ENCODE measurements around the gene BLCAP. TPM values are rescaled to one million over a fixed set of nuclear protein-coding genes. Genes with fewer than 3 reads are reported as not detected.

The BLCAP gene
- total RNA-seq, 1 donor, result 39.1 TPM

DNA sequence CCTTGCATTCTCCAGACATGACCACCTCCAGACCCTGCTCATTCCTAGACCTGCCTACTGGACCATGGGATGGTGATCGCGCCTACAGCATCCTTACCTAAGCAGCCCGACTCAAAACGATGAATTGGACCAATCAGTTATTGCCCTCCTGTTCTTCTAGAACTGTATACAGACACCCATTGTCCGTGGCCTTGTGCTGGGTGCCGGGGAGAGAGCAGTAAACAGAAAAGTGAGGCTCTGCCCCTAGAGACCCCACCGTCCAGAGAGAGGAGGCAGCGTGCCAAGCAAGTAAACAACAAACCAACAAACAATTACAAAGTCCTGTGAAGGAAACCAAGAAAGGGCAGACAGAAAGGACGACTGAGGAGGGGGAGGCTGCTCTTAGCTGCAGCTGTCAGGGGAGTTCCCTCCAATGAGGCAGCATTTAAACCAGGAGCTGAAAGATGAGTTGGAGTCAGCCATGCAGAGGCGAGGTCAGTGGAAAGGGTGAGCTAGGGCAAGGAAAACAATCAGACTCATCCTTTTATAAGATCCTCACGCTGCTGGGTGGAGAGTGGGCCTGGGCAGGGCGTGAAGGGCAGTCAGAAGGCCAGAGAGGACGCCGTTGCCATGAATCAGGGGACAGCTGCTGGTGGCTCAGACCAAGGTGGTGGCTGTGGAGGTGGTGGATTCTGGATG lies 37.6 kb upstream of the BLCAP start:
- no peaks in the 10 kb centered on the region for H3K9me3 ChIP-seq (ENCODE audit: low read depth, low read length)
- H3K4me2 ChIP-seq (ENCODE audit: insufficient read depth, low read length), result no peak overlapping the region
- H2AFZ ChIP-seq (ENCODE audit: low read length), result no peak overlapping the region
- no peak overlapping the region for H3K4me3 ChIP-seq (ENCODE audit: insufficient read depth, low read length)
- peaks cover 56% of the 10 kb centered on the region for H3K27me3 ChIP-seq (ENCODE audit: insufficient read depth, low read length)
- TF ChIP-seq, protein P1, sequence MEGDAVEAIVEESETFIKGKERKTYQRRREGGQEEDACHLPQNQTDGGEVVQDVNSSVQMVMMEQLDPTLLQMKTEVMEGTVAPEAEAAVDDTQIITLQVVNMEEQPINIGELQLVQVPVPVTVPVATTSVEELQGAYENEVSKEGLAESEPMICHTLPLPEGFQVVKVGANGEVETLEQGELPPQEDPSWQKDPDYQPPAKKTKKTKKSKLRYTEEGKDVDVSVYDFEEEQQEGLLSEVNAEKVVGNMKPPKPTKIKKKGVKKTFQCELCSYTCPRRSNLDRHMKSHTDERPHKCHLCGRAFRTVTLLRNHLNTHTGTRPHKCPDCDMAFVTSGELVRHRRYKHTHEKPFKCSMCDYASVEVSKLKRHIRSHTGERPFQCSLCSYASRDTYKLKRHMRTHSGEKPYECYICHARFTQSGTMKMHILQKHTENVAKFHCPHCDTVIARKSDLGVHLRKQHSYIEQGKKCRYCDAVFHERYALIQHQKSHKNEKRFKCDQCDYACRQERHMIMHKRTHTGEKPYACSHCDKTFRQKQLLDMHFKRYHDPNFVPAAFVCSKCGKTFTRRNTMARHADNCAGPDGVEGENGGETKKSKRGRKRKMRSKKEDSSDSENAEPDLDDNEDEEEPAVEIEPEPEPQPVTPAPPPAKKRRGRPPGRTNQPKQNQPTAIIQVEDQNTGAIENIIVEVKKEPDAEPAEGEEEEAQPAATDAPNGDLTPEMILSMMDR (IDR thresholded peaks at IDR 0.05; ENCODE audit: extremely low read depth, low read depth, low read length), result no peak
- H3K27ac ChIP-seq (ENCODE audit: low read depth, low read length), result no peak overlapping the region
- H3K79me2 ChIP-seq (ENCODE audit: insufficient read depth, low read length), result no peaks in the 10 kb centered on the region
- no peak for DNase-seq (ENCODE audit: insufficient read length, low spot score, missing footprints)
- H3K4me1 ChIP-seq (ENCODE audit: insufficient read depth, low read length), result no peaks in the 10 kb centered on the region
- H4K20me1 ChIP-seq (ENCODE audit: insufficient read depth, low read length), result no peaks in the 10 kb centered on the region
- H3K36me3 ChIP-seq (ENCODE audit: insufficient read depth, low read length), result no peaks in the 10 kb centered on the region

GRCh38 chr20:37564388-37565133 lies 36.9 kb upstream of the BLCAP start:
- peak; percentile 93 for DNase-seq (ENCODE audit: insufficient read length, low spot score, missing footprints)
- H3K27me3 ChIP-seq (ENCODE audit: insufficient read depth, low read length), result peaks cover 56% of the 10 kb centered on the region
- H3K36me3 ChIP-seq (ENCODE audit: insufficient read depth, low read length), result no peaks in the 10 kb centered on the region
- TF ChIP-seq, protein P1 (IDR thresholded peaks at IDR 0.05; ENCODE audit: extremely low read depth, low read depth, low read length), result peak; percentile 80
- H3K4me3 ChIP-seq (ENCODE audit: insufficient read depth, low read length), result no peak overlapping the region
- H3K79me2 ChIP-seq (ENCODE audit: insufficient read depth, low read length), result no peaks in the 10 kb centered on the region
- H4K20me1 ChIP-seq (ENCODE audit: insufficient read depth, low read length), result no peaks in the 10 kb centered on the region
- peak overlapping the region; percentile 10 for H3K4me2 ChIP-seq (ENCODE audit: insufficient read depth, low read length)
- no peaks in the 10 kb centered on the region for H3K4me1 ChIP-seq (ENCODE audit: insufficient read depth, low read length)
- H2AFZ ChIP-seq (ENCODE audit: low read length), result no peak overlapping the region
- H3K27ac ChIP-seq (ENCODE audit: low read depth, low read length), result no peak overlapping the region
- no peaks in the 10 kb centered on the region for H3K9me3 ChIP-seq (ENCODE audit: low read depth, low read length)

GRCh38 chr20:37564016-37564387 lies 36.3 kb upstream of the BLCAP start:
- Histone ChIP-seq H3K36me3 (ENCODE audit: insufficient read depth, low read length) (no peaks in the 10 kb centered on the region), H3K79me2 (ENCODE audit: insufficient read depth, low read length) (no peaks in the 10 kb centered on the region), H3K27me3 (ENCODE audit: insufficient read depth, low read length) (peaks cover 53% of the 10 kb centered on the region), H3K27ac (ENCODE audit: low read depth, low read length) (no peak overlapping the region), H2AFZ (ENCODE audit: low read length) (no peak overlapping the region), H3K9me3 (ENCODE audit: low read depth, low read length) (no peaks in the 10 kb centered on the region), H4K20me1 (ENCODE audit: insufficient read depth, low read length) (no peaks in the 10 kb centered on the region), H3K4me1 (ENCODE audit: insufficient read depth, low read length) (no peaks in the 10 kb centered on the region), H3K4me2 (ENCODE audit: insufficient read depth, low read length) (peak overlapping the region; percentile 10), H3K4me3 (ENCODE audit: insufficient read depth, low read length) (no peak overlapping the region)
- TF ChIP-seq, protein P1 (IDR thresholded peaks at IDR 0.05; ENCODE audit: extremely low read depth, low read depth, low read length), result no peak
- no peak for DNase-seq (ENCODE audit: insufficient read length, low spot score, missing footprints)

Measured in osteoblast (primary cell).